ENCODE results near the gene C1QTNF6.

The C1QTNF6 gene

DNA sequence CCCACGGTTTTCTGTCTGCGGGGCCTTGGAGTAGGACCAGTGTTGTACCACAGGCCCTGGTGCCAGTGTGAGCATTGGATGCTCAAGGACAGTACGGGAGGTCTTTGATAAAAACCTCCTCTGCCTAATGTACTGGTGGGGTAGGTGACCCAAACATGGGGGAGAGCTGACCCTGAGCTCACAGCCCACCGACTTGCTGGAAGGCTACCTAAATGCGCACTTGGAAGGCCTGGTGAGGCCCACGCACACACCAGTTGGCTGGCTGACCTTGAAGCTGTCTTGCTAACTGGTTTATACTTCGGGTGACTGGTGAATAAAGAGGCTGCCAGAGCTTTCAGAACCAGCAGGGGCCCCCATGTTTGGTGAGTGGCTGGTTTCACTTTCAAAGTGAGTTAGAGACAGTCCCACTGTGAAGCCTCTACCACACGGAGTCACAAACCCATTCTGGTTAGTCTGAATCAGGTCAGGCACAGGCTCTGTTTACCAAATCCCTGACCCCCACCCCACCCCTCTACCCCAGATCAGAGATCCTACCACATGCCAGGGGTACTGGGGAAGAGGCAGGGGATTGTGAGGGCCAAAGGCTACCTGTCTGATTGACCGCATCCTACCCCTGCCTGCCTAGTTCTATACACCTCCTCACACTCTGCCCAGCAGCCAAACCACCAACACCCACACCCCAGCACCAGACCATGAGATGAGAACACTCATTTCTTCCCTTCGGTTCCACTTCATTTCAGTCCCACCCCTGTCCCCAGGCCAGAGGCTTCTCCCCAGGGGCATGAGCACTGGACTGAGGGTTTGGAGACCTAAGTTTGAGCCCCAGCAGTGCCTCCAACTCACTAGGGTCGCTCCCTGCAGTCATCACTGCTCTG, 25.6 kb downstream of the C1QTNF6 start (continued):
- no peak for TF ChIP-seq ZNF565 (CRISPR knock-in tag; conservative IDR thresholded peaks at IDR 0.05; ENCODE audit: low read depth)

DNA sequence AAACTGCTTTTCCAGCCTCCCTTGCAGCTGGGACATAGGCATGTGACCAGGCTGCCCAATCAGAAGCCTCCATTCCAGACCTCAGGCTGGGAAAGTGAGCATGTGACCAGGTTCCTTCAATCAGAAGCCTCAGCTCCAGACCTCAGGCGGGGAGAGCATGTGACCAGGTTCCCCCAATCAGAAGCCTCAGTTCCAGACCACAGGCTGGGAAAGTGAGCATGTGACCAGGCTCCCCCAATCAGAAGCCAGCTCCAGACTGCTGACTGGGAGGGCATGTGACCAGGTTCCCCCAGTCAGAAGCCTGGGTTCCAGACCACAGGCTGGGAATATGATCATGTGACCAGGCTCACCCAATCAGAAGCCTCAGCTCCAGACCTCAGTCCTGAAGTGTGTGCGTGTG, 26.6 kb downstream of the C1QTNF6 start:
- no peak for TF ChIP-seq ISL1 (CRISPR knock-in tag; IDR thresholded peaks at IDR 0.05)
- no peak for TF ChIP-seq TOX (CRISPR knock-in tag; IDR thresholded peaks at IDR 0.05; ENCODE audit: borderline replicate concordance)
- TF ChIP-seq PPARA (CRISPR knock-in tag; IDR thresholded peaks at IDR 0.05; ENCODE audit: borderline replicate concordance) = no peak
- no peak for TF ChIP-seq ZC3H10 (CRISPR knock-in tag; IDR thresholded peaks at IDR 0.05)
- ATAC-seq = no peak

DNA sequence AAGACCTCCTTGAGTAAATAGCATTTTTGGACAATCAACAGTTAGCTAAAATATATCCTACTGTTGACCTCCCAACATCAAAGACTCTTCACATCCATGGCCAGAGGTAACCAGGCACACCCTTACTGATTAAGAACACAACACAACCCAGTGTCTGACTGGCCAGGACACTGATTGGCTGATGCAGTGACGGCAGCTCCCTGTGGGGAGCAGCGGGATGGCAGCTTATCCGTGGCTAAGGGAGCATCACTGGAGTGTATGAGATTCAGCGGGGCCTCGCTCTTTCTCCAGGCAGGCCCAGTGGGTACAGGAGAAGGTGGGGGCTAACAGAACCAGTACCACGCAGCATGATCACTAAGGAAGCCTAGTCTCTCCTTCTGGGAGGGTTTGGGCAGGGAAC, 28.0 kb downstream of the C1QTNF6 start:
- no peak for ATAC-seq
- TF ChIP-seq OSR1 (CRISPR knock-in tag; IDR thresholded peaks at IDR 0.05) (no peak), CSDC2 (CRISPR knock-in tag; IDR thresholded peaks at IDR 0.05) (no peak)

DNA sequence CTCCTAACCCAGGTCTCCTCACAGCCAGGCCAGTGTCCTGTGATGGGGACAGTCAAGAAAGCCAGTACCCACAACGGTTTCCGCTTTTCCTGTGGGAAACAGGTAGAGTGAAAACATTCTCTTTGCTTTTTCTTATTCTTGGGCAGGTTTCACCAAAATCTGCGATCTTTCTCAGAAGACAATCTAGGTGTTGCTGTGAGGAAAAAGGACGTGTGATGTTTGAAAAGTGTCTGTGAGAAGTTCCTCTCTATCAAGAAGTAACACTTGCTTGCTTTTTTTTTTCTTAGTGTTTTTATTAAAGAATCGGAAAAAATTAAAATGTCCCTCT, 29.1 kb downstream of the C1QTNF6 start:
- TF ChIP-seq, protein P1, sequence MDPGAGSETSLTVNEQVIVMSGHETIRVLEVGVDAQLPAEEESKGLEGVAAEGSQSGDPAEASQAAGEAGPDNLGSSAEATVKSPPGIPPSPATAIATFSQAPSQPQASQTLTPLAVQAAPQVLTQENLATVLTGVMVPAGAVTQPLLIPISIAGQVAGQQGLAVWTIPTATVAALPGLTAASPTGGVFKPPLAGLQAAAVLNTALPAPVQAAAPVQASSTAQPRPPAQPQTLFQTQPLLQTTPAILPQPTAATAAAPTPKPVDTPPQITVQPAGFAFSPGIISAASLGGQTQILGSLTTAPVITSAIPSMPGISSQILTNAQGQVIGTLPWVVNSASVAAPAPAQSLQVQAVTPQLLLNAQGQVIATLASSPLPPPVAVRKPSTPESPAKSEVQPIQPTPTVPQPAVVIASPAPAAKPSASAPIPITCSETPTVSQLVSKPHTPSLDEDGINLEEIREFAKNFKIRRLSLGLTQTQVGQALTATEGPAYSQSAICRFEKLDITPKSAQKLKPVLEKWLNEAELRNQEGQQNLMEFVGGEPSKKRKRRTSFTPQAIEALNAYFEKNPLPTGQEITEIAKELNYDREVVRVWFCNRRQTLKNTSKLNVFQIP (CRISPR knock-in tag; IDR thresholded peaks at IDR 0.05; ENCODE audit: borderline replicate concordance, low read depth) = no peak
- TF ChIP-seq OSR1 (CRISPR knock-in tag; IDR thresholded peaks at IDR 0.05) = no peak
- TF ChIP-seq, protein P2, sequence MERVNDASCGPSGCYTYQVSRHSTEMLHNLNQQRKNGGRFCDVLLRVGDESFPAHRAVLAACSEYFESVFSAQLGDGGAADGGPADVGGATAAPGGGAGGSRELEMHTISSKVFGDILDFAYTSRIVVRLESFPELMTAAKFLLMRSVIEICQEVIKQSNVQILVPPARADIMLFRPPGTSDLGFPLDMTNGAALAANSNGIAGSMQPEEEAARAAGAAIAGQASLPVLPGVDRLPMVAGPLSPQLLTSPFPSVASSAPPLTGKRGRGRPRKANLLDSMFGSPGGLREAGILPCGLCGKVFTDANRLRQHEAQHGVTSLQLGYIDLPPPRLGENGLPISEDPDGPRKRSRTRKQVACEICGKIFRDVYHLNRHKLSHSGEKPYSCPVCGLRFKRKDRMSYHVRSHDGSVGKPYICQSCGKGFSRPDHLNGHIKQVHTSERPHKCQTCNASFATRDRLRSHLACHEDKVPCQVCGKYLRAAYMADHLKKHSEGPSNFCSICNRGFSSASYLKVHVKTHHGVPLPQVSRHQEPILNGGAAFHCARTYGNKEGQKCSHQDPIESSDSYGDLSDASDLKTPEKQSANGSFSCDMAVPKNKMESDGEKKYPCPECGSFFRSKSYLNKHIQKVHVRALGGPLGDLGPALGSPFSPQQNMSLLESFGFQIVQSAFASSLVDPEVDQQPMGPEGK (CRISPR knock-in tag; IDR thresholded peaks at IDR 0.05; ENCODE audit: borderline replicate concordance) = no peak
- no peak for TF ChIP-seq ZFP30 (CRISPR knock-in tag; IDR thresholded peaks at IDR 0.05)
- no peak for TF ChIP-seq ZFP3 (CRISPR knock-in tag; IDR thresholded peaks at IDR 0.05)
- TF ChIP-seq, protein P3, sequence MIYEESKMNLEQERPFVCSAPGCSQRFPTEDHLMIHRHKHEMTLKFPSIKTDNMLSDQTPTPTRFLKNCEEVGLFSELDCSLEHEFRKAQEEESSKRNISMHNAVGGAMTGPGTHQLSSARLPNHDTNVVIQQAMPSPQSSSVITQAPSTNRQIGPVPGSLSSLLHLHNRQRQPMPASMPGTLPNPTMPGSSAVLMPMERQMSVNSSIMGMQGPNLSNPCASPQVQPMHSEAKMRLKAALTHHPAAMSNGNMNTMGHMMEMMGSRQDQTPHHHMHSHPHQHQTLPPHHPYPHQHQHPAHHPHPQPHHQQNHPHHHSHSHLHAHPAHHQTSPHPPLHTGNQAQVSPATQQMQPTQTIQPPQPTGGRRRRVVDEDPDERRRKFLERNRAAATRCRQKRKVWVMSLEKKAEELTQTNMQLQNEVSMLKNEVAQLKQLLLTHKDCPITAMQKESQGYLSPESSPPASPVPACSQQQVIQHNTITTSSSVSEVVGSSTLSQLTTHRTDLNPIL (CRISPR knock-in tag; IDR thresholded peaks at IDR 0.05; ENCODE audit: low read depth) = no peak
- no peak for TF ChIP-seq PPARA (CRISPR knock-in tag; IDR thresholded peaks at IDR 0.05; ENCODE audit: borderline replicate concordance)
- TF ChIP-seq TCF4 (CRISPR knock-in tag; IDR thresholded peaks at IDR 0.05; ENCODE audit: borderline replicate concordance) = no peak
- TF ChIP-seq ISL1 (CRISPR knock-in tag; IDR thresholded peaks at IDR 0.05) = no peak
- TF ChIP-seq SNAI2 (CRISPR knock-in tag; IDR thresholded peaks at IDR 0.05) = no peak
- TF ChIP-seq ZNF8 (CRISPR knock-in tag; IDR thresholded peaks at IDR 0.05) = no peak
- no peak for TF ChIP-seq BACH2 (CRISPR knock-in tag; IDR thresholded peaks at IDR 0.05; ENCODE audit: borderline replicate concordance)
- TF ChIP-seq ZNF565 (CRISPR knock-in tag; conservative IDR thresholded peaks at IDR 0.05; ENCODE audit: low read depth) = no peak
- TF ChIP-seq CSDC2 (CRISPR knock-in tag; IDR thresholded peaks at IDR 0.05) = no peak
- TF ChIP-seq ARNTL (CRISPR knock-in tag; IDR thresholded peaks at IDR 0.05; ENCODE audit: borderline replicate concordance, low read depth) = no peak
- no peak for TF ChIP-seq ESRRG (CRISPR knock-in tag; IDR thresholded peaks at IDR 0.05)
- no peak for TF ChIP-seq ZNF70 (CRISPR knock-in tag; IDR thresholded peaks at IDR 0.05)
- no peak for ATAC-seq

DNA sequence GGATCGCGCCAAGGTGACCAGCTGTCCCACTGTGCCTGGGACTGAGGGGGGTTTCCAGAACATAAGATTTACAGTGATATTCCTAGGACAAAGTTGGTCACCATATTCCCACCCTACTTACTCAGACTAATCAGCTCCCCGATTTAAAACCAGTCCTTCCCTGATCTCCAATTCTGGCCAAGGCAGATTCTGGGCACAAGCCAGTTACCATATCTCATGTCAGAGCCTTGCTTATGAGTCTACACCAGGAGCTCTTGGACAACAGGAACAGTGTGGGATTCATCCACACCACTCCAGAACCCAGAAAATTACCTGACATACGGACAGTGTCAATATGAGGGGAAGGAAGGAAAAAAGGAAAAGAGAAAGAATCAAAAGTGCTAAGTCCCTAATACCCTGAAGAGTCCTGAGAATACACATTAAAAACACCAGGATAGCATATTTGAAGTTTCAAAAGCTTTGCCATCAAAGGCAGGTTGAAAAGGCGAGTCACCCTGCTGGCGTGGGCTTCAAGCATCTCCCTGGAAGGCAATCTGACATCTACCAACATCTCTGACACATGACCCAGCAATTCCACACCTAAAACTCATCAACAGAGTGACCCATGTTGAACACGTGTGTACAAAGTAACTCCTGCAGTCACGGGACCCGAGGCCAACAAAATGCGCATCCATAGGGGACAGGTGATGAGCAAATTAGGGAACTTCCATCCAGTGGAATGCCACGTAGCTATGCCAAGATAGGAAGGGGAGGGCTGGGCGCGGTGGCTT, 30.3 kb downstream of the C1QTNF6 start:
- TF ChIP-seq ZNF8 (CRISPR knock-in tag; IDR thresholded peaks at IDR 0.05) (no peak), TCF4 (CRISPR knock-in tag; IDR thresholded peaks at IDR 0.05; ENCODE audit: borderline replicate concordance) (no peak)
- ATAC-seq = peak; percentile 45
